ENCODE data around the gene XRCC4. TPM values are rescaled to one million over a fixed set of nuclear protein-coding genes. Genes with fewer than 3 reads are reported as not detected.

Gene XRCC4
- total and polyA plus RNA-seq, 7 experiments from 2014 or later, result 2.9 to 12.2 (median 6.0) TPM

DNA sequence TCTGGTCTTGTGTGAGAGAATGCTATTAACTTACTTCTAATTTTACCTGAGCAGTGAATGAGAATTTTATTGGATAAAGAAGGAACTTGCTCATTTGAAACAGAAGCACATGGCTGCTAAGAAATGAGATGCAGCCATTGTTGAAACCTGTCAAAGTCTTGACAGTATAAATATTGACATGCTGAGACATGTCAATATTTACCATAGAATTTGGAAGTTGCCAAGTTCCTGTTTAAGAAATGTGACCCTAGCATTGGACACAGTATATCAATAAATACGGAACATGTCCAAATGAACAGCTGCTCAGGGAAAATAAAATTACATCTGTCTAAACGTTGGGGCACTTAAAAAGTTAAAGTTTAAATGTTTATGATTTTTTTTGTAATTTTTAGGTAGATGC, 7.8 kb downstream of the XRCC4 start:
- no peak for DNase-seq
- Histone ChIP-seq H3K27me3 (ENCODE audit: control insufficient read depth in 2 of 2, insufficient read depth in 2 of 2, low read length in 2 of 2) (no peaks in the 10 kb centered on the region), H3K36me3 (ENCODE audit: control insufficient read depth in 2 of 3, insufficient read depth in 3 of 3, low read length in 3 of 3) (no peaks in the 10 kb centered on the region), H3K27ac (ENCODE audit: low read depth, low read length) (no peak overlapping the region), H3K4me1 (ENCODE audit: control insufficient read depth in 2 of 2, insufficient read depth in 2 of 2, low read length in 2 of 2) (no peaks in the 10 kb centered on the region), H3K4me3 (ENCODE audit: low read length) (no peak overlapping the region), H3K9me3 (ENCODE audit: control insufficient read depth in 2 of 3, low read length in 3 of 3) (no peaks in the 10 kb centered on the region)
- ChIA-PET CTCF (no interaction called here), POLR2A (no interaction called here)
- Mint-ChIP-seq H3K27ac (no peak overlapping the region), H3K27me3 (no peaks in the 10 kb centered on the region), H3K4me3 (no peak overlapping the region), H3K36me3 (peaks cover 0 to 11% (median 9%) of the 10 kb centered on the region in 5 donors), H3K9me3 (peaks cover 0 to 3% (median 0%) of the 10 kb centered on the region in 11 donors), H3K4me1 (peaks cover 0 to 9% (median 2%) of the 10 kb centered on the region in 7 donors)
- no peak for ATAC-seq
- intact Hi-C loops (cut with micrococcal nuclease), result no loop called here

DNA sequence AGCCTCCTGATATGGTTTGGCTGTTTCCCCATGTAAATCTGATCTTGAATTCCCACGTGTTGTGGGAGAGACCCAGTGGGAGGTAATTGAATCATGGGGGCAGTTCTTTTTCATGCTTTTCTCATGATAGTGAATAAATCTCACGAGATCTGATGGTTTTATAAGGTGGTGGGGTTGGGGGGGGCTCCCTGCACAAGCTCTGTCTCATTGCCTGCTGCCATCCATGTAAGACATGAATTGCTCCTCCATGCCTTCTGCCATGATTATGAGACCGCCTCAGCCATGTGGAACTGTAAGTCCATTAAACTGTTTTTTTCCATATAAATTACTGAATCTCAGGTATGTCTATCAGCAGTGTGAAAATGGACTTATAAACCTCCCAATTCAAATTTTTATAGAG, 12.8 kb downstream of the XRCC4 start:
- Mint-ChIP-seq H3K4me1 (peaks cover 12 to 37% (median 33%) of the 10 kb centered on the region in 7 donors), H3K4me3 (peak overlapping the region in 1 of 10 donors; percentile 26), H3K27me3 (no peaks in the 10 kb centered on the region), H3K36me3 (peaks cover 4 to 29% (median 11%) of the 10 kb centered on the region in 5 donors), H3K27ac (no peak overlapping the region), H3K9me3 (peaks cover 0 to 35% (median 21%) of the 10 kb centered on the region in 11 donors)
- Histone ChIP-seq H3K36me3 (ENCODE audit: control insufficient read depth in 2 of 3, insufficient read depth in 3 of 3, low read length in 3 of 3) (no peaks in the 10 kb centered on the region), H3K27me3 (ENCODE audit: control insufficient read depth in 2 of 2, insufficient read depth in 2 of 2, low read length in 2 of 2) (no peaks in the 10 kb centered on the region), H3K27ac (ENCODE audit: low read depth, low read length) (no peak overlapping the region), H3K4me1 (ENCODE audit: control insufficient read depth in 2 of 2, insufficient read depth in 2 of 2, low read length in 2 of 2) (peaks cover 7 to 11% of the 10 kb centered on the region in 2 donors), H3K9me3 (ENCODE audit: control insufficient read depth in 2 of 3, low read length in 3 of 3) (peaks cover 0 to 4% (median 0%) of the 10 kb centered on the region in 3 experiments), H3K4me3 (ENCODE audit: low read length) (no peak overlapping the region)
- ATAC-seq (no peak), DNase-seq (no peak)
- ChIA-PET CTCF (no interaction called here), POLR2A (no interaction called here)
- intact Hi-C loops (cut with micrococcal nuclease), result no loop called here

DNA sequence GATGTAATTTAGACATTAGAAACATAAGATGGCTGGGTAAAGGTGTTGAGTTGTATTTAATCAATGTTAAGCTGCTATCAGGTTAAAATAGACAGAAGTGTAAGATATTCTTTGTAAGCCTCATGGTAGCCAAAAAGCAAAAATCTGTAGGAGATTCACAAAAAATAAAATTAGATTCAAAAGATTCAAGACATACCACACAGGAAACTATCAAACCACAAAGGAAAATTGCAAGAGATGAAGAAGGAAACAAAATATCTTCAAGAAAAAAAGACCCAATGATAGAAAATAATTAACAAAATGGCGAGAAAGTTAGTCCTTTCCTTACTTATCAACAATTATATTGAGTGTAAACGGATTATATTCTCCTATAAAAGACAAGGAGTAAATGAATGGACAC, 15.3 kb downstream of the XRCC4 start:
- H3K27ac ChIP-seq (ENCODE audit: low read depth, low read length), result no peak overlapping the region
- ATAC-seq (no peak), DNase-seq (peak in 6 of 9 donors; percentile 14 to 39 (median 26))
- Mint-ChIP-seq H3K27me3 (no peaks in the 10 kb centered on the region), H3K36me3 (peaks cover 10 to 37% (median 16%) of the 10 kb centered on the region in 5 donors), H3K27ac (peak overlapping the region in 8 of 9 donors; percentile 15 to 70 (median 46)), H3K4me1 (peaks cover 12 to 37% (median 35%) of the 10 kb centered on the region in 7 donors), H3K9me3 (peaks cover 0 to 37% (median 22%) of the 10 kb centered on the region in 11 donors), H3K4me3 (peak overlapping the region; percentile 1 to 78 (median 56))
- POLR2A ChIA-PET, result no interaction called here
- no peaks in the 10 kb centered on the region for H3K27me3 ChIP-seq (ENCODE audit: control insufficient read depth in 2 of 2, insufficient read depth in 2 of 2, low read length in 2 of 2)
- H3K4me1 ChIP-seq (ENCODE audit: control insufficient read depth in 2 of 2, insufficient read depth in 2 of 2, low read length in 2 of 2), result peaks cover 7 to 11% of the 10 kb centered on the region in 2 donors
- no peak overlapping the region for H3K4me3 ChIP-seq (ENCODE audit: low read length)
- no peaks in the 10 kb centered on the region for H3K36me3 ChIP-seq (ENCODE audit: control insufficient read depth in 2 of 3, insufficient read depth in 3 of 3, low read length in 3 of 3)
- H3K9me3 ChIP-seq (ENCODE audit: control insufficient read depth in 2 of 3, low read length in 3 of 3), result peaks cover 0 to 4% (median 0%) of the 10 kb centered on the region in 3 experiments
- intact Hi-C loops (cut with micrococcal nuclease), result loop anchor here in 1 of 2 donors (1.0 kb wide), 1 partner anchor 15 kb away; the partner anchor contains the start of genes TMEM167A and XRCC4
- CTCF ChIA-PET, result no interaction called here

DNA sequence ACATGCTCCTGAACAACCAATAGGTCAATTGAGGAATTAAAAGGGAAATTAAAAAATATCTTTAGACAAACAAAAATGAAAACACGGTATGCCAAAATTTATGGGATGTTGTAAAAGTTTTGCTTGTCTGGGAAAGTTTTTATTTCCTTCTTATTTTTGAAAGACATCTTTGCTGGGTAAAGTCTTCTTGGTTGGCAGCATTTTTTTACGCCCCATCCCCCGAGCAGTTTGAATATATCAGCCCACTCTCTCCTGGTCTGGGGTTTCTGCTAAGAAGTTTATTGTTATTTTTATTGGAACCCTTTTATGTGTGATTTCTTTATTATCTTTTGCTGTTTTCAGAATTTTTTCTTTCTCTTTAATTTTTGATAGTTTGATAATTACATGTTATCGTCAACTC, 16.3 kb downstream of the XRCC4 start:
- ATAC-seq, result no peak
- H3K27ac Mint-ChIP-seq, result peak overlapping the region in 1 of 9 donors; percentile 22
- no peaks in the 10 kb centered on the region for H3K27me3 Mint-ChIP-seq

DNA sequence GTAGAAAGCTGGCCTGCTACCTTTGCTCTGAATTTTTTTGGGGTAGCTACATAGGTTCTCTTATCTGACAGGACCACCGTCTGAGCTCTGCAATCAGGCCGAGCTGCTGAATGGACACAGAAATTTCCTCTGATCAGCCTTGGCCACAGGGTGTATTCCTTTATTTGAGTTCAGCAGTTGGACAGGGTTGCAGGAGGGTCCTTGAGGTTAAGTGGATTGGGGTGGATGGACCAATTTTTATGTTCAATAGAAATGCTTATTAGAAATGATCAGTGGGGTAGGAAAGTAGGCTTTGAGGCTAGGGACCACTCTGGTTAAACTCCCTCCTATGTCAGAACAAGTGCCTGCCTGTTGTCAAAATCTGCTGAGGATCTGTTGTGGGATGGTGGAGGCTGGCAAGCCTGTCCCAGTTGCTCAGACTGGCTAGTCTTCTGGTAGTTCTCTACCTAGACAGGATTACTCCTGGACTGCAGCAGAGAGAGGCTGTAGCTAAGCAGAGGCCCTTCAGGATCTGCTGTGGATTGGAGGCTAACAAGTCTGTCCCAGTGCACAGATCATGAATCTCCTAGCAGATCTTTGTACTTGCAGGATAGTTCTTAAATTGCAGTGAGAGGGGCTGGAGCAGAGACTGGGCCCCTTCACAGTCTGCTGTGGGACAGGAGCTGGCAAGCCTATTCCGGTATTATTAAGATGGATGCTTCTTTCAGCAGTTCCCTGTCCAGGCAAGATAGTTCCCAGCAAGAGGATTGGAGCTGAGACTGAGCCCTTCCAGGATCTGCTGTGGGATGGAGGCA, 18.0 kb downstream of the XRCC4 start:
- Histone ChIP-seq H3K27me3 (ENCODE audit: control insufficient read depth in 2 of 2, insufficient read depth in 2 of 2, low read length in 2 of 2) (no peaks in the 10 kb centered on the region), H3K36me3 (ENCODE audit: control insufficient read depth in 2 of 3, insufficient read depth in 3 of 3, low read length in 3 of 3) (no peaks in the 10 kb centered on the region), H3K4me1 (ENCODE audit: control insufficient read depth in 2 of 2, insufficient read depth in 2 of 2, low read length in 2 of 2) (peaks cover 7 to 11% of the 10 kb centered on the region in 2 donors), H3K9me3 (ENCODE audit: control insufficient read depth in 2 of 3, low read length in 3 of 3) (peaks cover 0 to 4% (median 0%) of the 10 kb centered on the region in 3 experiments), H3K27ac (ENCODE audit: low read depth, low read length) (no peak overlapping the region), H3K4me3 (ENCODE audit: low read length) (no peak overlapping the region)
- Mint-ChIP-seq H3K36me3 (peaks cover 10 to 35% (median 18%) of the 10 kb centered on the region in 5 donors), H3K27me3 (no peaks in the 10 kb centered on the region), H3K9me3 (peaks cover 0 to 37% (median 22%) of the 10 kb centered on the region in 11 donors), H3K27ac (no peak overlapping the region), H3K4me3 (no peak overlapping the region), H3K4me1 (peaks cover 12 to 39% (median 31%) of the 10 kb centered on the region in 7 donors)
- ChIA-PET CTCF (interaction anchor here (1.0 kb wide), 1 partner anchor 13 kb away, joined by 4 read pairs; no protein-coding TSS in a partner anchor), POLR2A (no interaction called here)
- ATAC-seq (no peak), DNase-seq (no peak)
- intact Hi-C loops (cut with micrococcal nuclease), result no loop called here

More for the DNA sequence above, 16.3 kb downstream of the XRCC4 start:
- intact Hi-C loops (cut with micrococcal nuclease), result loop anchor here in 1 of 2 donors (1.0 kb wide), 1 partner anchor 16 kb away; the partner anchor contains the start of genes TMEM167A and XRCC4
- peaks cover 7 to 11% of the 10 kb centered on the region in 2 donors for H3K4me1 ChIP-seq (ENCODE audit: control insufficient read depth in 2 of 2, insufficient read depth in 2 of 2, low read length in 2 of 2)
- H3K4me3 ChIP-seq (ENCODE audit: low read length), result no peak overlapping the region
- peaks cover 12 to 41% (median 33%) of the 10 kb centered on the region in 7 donors for H3K4me1 Mint-ChIP-seq
- POLR2A ChIA-PET, result interaction anchor here (0.7 kb wide), 1 partner anchor 17 kb away, joined by 5 read pairs; no protein-coding TSS in a partner anchor
- no peak for DNase-seq
- H3K9me3 ChIP-seq (ENCODE audit: control insufficient read depth in 2 of 3, low read length in 3 of 3), result peaks cover 0 to 4% (median 0%) of the 10 kb centered on the region in 3 experiments
- H3K27me3 ChIP-seq (ENCODE audit: control insufficient read depth in 2 of 2, insufficient read depth in 2 of 2, low read length in 2 of 2), result no peaks in the 10 kb centered on the region
- H3K27ac ChIP-seq (ENCODE audit: low read depth, low read length), result no peak overlapping the region
- H3K36me3 Mint-ChIP-seq, result peaks cover 10 to 37% (median 19%) of the 10 kb centered on the region in 5 donors
- CTCF ChIA-PET, result no interaction called here
- peak overlapping the region in 4 of 10 donors; percentile 17 to 69 (median 22) for H3K4me3 Mint-ChIP-seq
- no peaks in the 10 kb centered on the region for H3K36me3 ChIP-seq (ENCODE audit: control insufficient read depth in 2 of 3, insufficient read depth in 3 of 3, low read length in 3 of 3)
- peaks cover 0 to 37% (median 22%) of the 10 kb centered on the region in 11 donors for H3K9me3 Mint-ChIP-seq

DNA sequence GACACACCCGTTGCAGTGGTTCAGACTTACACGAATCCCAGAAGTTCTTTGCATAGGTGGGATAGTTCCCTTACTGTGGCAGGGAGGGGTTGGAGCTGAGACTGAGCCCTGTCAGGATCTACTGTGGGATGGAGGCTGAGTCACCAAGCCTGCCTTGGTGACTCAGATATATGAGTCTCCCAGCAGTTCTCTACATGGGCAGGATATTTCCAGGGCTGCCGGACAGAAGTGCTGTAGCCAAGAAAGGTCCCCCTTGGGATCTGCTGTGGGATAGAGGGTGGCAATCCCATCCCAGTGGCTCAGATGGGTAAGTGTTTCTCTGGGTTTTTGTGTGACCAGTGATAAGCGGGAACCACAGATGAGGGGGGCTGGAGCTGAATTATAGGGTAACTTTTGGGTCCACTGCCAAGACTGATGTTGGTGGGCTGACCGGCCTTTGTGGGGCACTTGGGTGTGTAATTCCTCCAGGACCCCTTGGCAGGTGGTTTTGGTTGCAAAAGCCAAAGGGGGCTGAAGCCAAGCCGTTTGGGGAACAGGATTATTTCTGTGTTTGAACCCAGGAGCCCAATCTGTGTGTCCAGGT, 18.7 kb downstream of the XRCC4 start:
- peaks cover 7 to 11% of the 10 kb centered on the region in 2 donors for H3K4me1 ChIP-seq (ENCODE audit: control insufficient read depth in 2 of 2, insufficient read depth in 2 of 2, low read length in 2 of 2)
- Mint-ChIP-seq H3K27ac (no peak overlapping the region), H3K4me1 (peaks cover 12 to 33% (median 25%) of the 10 kb centered on the region in 7 donors), H3K36me3 (peaks cover 8 to 32% (median 16%) of the 10 kb centered on the region in 5 donors), H3K27me3 (no peaks in the 10 kb centered on the region), H3K4me3 (no peak overlapping the region), H3K9me3 (peaks cover 0 to 37% (median 20%) of the 10 kb centered on the region in 11 donors)
- H3K36me3 ChIP-seq (ENCODE audit: control insufficient read depth in 2 of 3, insufficient read depth in 3 of 3, low read length in 3 of 3), result no peaks in the 10 kb centered on the region
- POLR2A ChIA-PET, result no interaction called here
- peaks cover 0 to 4% (median 0%) of the 10 kb centered on the region in 3 experiments for H3K9me3 ChIP-seq (ENCODE audit: control insufficient read depth in 2 of 3, low read length in 3 of 3)
- CTCF ChIA-PET, result no interaction called here
- no peaks in the 10 kb centered on the region for H3K27me3 ChIP-seq (ENCODE audit: control insufficient read depth in 2 of 2, insufficient read depth in 2 of 2, low read length in 2 of 2)
- intact Hi-C loops (cut with micrococcal nuclease), result no loop called here
- DNase-seq (no peak), ATAC-seq (no peak)
- H3K4me3 ChIP-seq (ENCODE audit: low read length), result no peak overlapping the region
- H3K27ac ChIP-seq (ENCODE audit: low read depth, low read length), result no peak overlapping the region
